ENCODE measurements around the gene KRTAP10-2.

Gene KRTAP10-2

GRCh38 chr21:44523567-44524413, 27.5 kb downstream of the KRTAP10-2 start:
- TF ChIP-seq FOXP2 (optimal IDR thresholded peaks at IDR 0.05; ENCODE audit: borderline replicate concordance, extremely low read depth, extremely low read length, insufficient read depth) (no peak), POLR2AphosphoS5 (IDR thresholded peaks at IDR 0.05; ENCODE audit: low read depth, low read length) (no peak), TAF1 (IDR thresholded peaks at IDR 0.05; ENCODE audit: borderline replicate concordance, insufficient read depth, low read length) (no peak), SIN3A (IDR thresholded peaks at IDR 0.05; ENCODE audit: borderline replicate concordance, insufficient read depth, low read length) (no peak), REST (IDR thresholded peaks at IDR 0.05; ENCODE audit: insufficient read depth in 1 of 2, low read depth in 2 of 2, low read length in 2 of 2) (no peak)

GRCh38 chr21:44522753-44523204, 28.5 kb downstream of the KRTAP10-2 start:
- no peak for TF ChIP-seq POLR2AphosphoS5 (IDR thresholded peaks at IDR 0.05; ENCODE audit: low read depth, low read length)
- no peak for TF ChIP-seq REST (IDR thresholded peaks at IDR 0.05; ENCODE audit: insufficient read depth in 1 of 2, low read depth in 2 of 2, low read length in 2 of 2)
- no peak for TF ChIP-seq FOXP2 (optimal IDR thresholded peaks at IDR 0.05; ENCODE audit: borderline replicate concordance, extremely low read depth, extremely low read length, insufficient read depth)
- TF ChIP-seq TAF1 (IDR thresholded peaks at IDR 0.05; ENCODE audit: borderline replicate concordance, insufficient read depth, low read length), result no peak
- TF ChIP-seq SIN3A (IDR thresholded peaks at IDR 0.05; ENCODE audit: borderline replicate concordance, insufficient read depth, low read length), result no peak

- TF ChIP-seq FOXP2 (optimal IDR thresholded peaks at IDR 0.05; ENCODE audit: borderline replicate concordance, extremely low read depth, extremely low read length, insufficient read depth) (no peak), POLR2AphosphoS5 (IDR thresholded peaks at IDR 0.05; ENCODE audit: low read depth, low read length) (no peak), SIN3A (IDR thresholded peaks at IDR 0.05; ENCODE audit: borderline replicate concordance, insufficient read depth, low read length) (no peak), TAF1 (IDR thresholded peaks at IDR 0.05; ENCODE audit: borderline replicate concordance, insufficient read depth, low read length) (no peak), REST (IDR thresholded peaks at IDR 0.05; ENCODE audit: insufficient read depth in 1 of 2, low read depth in 2 of 2, low read length in 2 of 2) (no peak)
Observed at GRCh38 chr21:44521928-44522752, 29.2 kb downstream of the KRTAP10-2 start.

GRCh38 chr21:44521301-44521927, 29.9 kb downstream of the KRTAP10-2 start:
- no peak for TF ChIP-seq SIN3A (IDR thresholded peaks at IDR 0.05; ENCODE audit: borderline replicate concordance, insufficient read depth, low read length)
- TF ChIP-seq REST (IDR thresholded peaks at IDR 0.05; ENCODE audit: insufficient read depth in 1 of 2, low read depth in 2 of 2, low read length in 2 of 2), result no peak
- TF ChIP-seq FOXP2 (optimal IDR thresholded peaks at IDR 0.05; ENCODE audit: borderline replicate concordance, extremely low read depth, extremely low read length, insufficient read depth), result no peak
- no peak for TF ChIP-seq TAF1 (IDR thresholded peaks at IDR 0.05; ENCODE audit: borderline replicate concordance, insufficient read depth, low read length)
- no peak for TF ChIP-seq POLR2AphosphoS5 (IDR thresholded peaks at IDR 0.05; ENCODE audit: low read depth, low read length)

Data from PFSK-1 (cell line).